T-helper 2 cell treated with Interferon-gamma antibody and Interleukin-4, amounts not matched to agents 100 ng/mL and 5 ng/mL, for 36 hours (primary cell): Measurements from ENCODE around the gene CXCL9. TPM values are rescaled to one million over a fixed set of nuclear protein-coding genes. Genes with fewer than 3 reads are reported as not detected.
"Not testable (repeated sequence)": the region's sequence is repeated elsewhere in the genome, so short reads cannot be mapped to it uniquely, and the experiment has no call there.

Experiments used
- intact Hi-C: fragments of 100-400 bp; cut with micrococcal nuclease; formaldehyde crosslinking; loops from one replicate; pipeline ENCODE4 v1.15.1; 2023
- total RNA-seq: library from RNA; stranded (reverse); gene quantifications from 2 replicates; pipeline ENCODE4 v1.2.3, GENCODE V29; 2022

The CXCL9 gene
- total RNA-seq, result 0.09 and 0.23 TPM in 2 replicates

GRCh38 chr4:76007089-76007862 is at the start of gene CXCL9:
Gene CXCL9 (minus strand): TSS chr4:76007509. CDS start chr4:76007449, 60 bp downstream.
- intact Hi-C loops, result no loop called here

- intact Hi-C loops, result loop anchor here (2.0 to 10.0 kb wide), 2 partner anchors 27 to 929 kb away; no protein-coding TSS in a partner anchor
Observed at GRCh38 chr4:76055421-76055820, 48.1 kb upstream of the CXCL9 start.

- intact Hi-C loops, result loop anchor here (2.0 to 10.0 kb wide), 2 partner anchors 26 to 930 kb away; no protein-coding TSS in a partner anchor
Observed at GRCh38 chr4:76055016-76055415, 47.7 kb upstream of the CXCL9 start.

GRCh38 chr4:76053730-76054129 is 46.4 kb upstream of the CXCL9 start:
- intact Hi-C loops, result loop anchor here (2.0 to 10.0 kb wide), 2 partner anchors 25 to 931 kb away; no protein-coding TSS in a partner anchor

GRCh38 chr4:76050560-76051050 is 43.3 kb upstream of the CXCL9 start:
- intact Hi-C loops, result loop anchor here (10.0 kb wide), 1 partner anchor 934 kb away; no protein-coding TSS in a partner anchor

- intact Hi-C loops, result loop anchor here (10.0 kb wide), 1 partner anchor 935 kb away; no protein-coding TSS in a partner anchor
Observed at GRCh38 chr4:76049860-76050416, 42.6 kb upstream of the CXCL9 start.

- intact Hi-C loops, result not testable (repeated sequence)
Observed at GRCh38 chr4:76044686-76045085, 37.4 kb upstream of the CXCL9 start.

- intact Hi-C loops, result not testable (repeated sequence)
Observed at GRCh38 chr4:76043306-76043705, 36.0 kb upstream of the CXCL9 start.

GRCh38 chr4:76042241-76042998 is 35.1 kb upstream of the CXCL9 start:
- intact Hi-C loops, result not testable (repeated sequence)

- intact Hi-C loops, result no loop called here
Observed at GRCh38 chr4:76036855-76037254, 29.5 kb upstream of the CXCL9 start.

GRCh38 chr4:76035799-76036380 is 28.6 kb upstream of the CXCL9 start, which contains the start of gene CXCL11:
Gene CXCL11 (minus strand): TSS chr4:76036070. CDS start chr4:76035987, 83 bp downstream.
- intact Hi-C loops, result no loop called here

- intact Hi-C loops, result no loop called here
Observed at GRCh38 chr4:76035141-76035540, 27.8 kb upstream of the CXCL9 start.

- intact Hi-C loops, result loop anchor here (2.0 kb wide), 1 partner anchor 26 kb away; no protein-coding TSS in a partner anchor
Observed at GRCh38 chr4:76029300-76029699, 22.0 kb upstream of the CXCL9 start.

- intact Hi-C loops, result loop anchor here (2.0 kb wide), 1 partner anchor 26 kb away; no protein-coding TSS in a partner anchor
Observed at GRCh38 chr4:76028350-76028765, 21.0 kb upstream of the CXCL9 start.

GRCh38 chr4:76024065-76024464 is 16.8 kb upstream of the CXCL9 start:
- intact Hi-C loops, result loop anchor here (1.0 kb wide), 1 partner anchor 35 kb away; no protein-coding TSS in a partner anchor

- intact Hi-C loops, result no loop called here
Observed at GRCh38 chr4:76023389-76023788, 16.1 kb upstream of the CXCL9 start, which contains the start of gene CXCL10. Gene CXCL10 (minus strand): TSS chr4:76023497. CDS start chr4:76023431, 66 bp downstream.

- intact Hi-C loops, result no loop called here
Observed at GRCh38 chr4:76022677-76023076, 15.4 kb upstream of the CXCL9 start.

GRCh38 chr4:76022031-76022430 is 14.7 kb upstream of the CXCL9 start:
- intact Hi-C loops, result no loop called here

- intact Hi-C loops, result no loop called here
Observed at GRCh38 chr4:76017056-76017686, 9.9 kb upstream of the CXCL9 start.

GRCh38 chr4:76016393-76016792 is 9.1 kb upstream of the CXCL9 start:
- intact Hi-C loops, result no loop called here
